ENCODE data around the gene HASPIN. TPM values are rescaled to one million over a fixed set of nuclear protein-coding genes. Genes with fewer than 3 reads are reported as not detected.
A peak's percentile ranks its signal among the peaks of the same experiment; 100 is the strongest.

The HASPIN gene
- total RNA-seq, 1 experiment from 2014 or later: 30.0 TPM

- TF ChIP-seq ATF2 (CRISPR knock-in tag; IDR thresholded peaks at IDR 0.05; ENCODE audit: borderline replicate concordance, low read depth): no peak
- TF ChIP-seq ATF1 (CRISPR knock-in tag; IDR thresholded peaks at IDR 0.05): no peak
- TF ChIP-seq FOXK1 (CRISPR knock-in tag; IDR thresholded peaks at IDR 0.05): no peak
- TF ChIP-seq FOXP1 (CRISPR knock-in tag; IDR thresholded peaks at IDR 0.05; ENCODE audit: borderline replicate concordance): no peak
Measured at GRCh38 chr17:3768769-3769168, 45.1 kb downstream of the HASPIN start (continued).

DNA sequence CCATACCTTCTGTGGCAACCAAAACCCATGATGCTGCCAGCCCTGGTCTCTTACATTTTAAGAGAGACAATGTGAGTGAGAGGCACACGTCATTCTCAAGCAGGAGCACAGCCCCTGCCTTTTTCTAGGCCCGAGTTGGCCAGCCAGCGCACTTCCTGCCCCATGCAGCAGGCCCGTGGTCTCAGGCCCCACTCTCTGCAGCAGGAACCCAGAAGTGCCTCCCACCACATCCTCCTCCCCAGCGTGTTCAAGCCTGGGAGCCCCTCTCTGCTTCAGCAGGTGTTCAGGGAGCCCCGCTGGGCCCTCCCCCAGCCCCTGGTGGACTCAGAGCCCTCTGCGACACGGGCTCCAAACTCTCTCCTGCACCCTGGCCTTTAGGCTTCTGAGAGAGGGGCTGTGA lies 46.8 kb downstream of the HASPIN start:
- CTCF ChIA-PET: interaction anchor here (1.0 to 7.5 kb wide), 5 partner anchors 32 to 144 kb away, joined by 3 to 125 read pairs (median 3); partner anchors contain the start of gene NCBP3
- Mint-ChIP-seq H3K9me3 (peaks cover 12% of the 10 kb centered on the region), H3K4me1 (peaks cover 15% of the 10 kb centered on the region), H3K27ac (no peak overlapping the region), H3K36me3 (peaks cover 4% of the 10 kb centered on the region; the same call in 1 of the 2 replicates), H3K4me3 (no peak overlapping the region), H3K27me3 (ENCODE audit: low read depth) (no peaks in the 10 kb centered on the region; the same call in 1 of the 2 replicates)
- TF ChIP-seq ZNF396 (CRISPR knock-in tag; IDR thresholded peaks at IDR 0.05; ENCODE audit: borderline replicate concordance): no peak
- TF ChIP-seq FOXJ3 (CRISPR knock-in tag; IDR thresholded peaks at IDR 0.05; ENCODE audit: borderline replicate concordance): no peak
- TF ChIP-seq TP53 (CRISPR knock-in tag; IDR thresholded peaks at IDR 0.05): no peak
- DNase-seq (ENCODE audit: low spot score) (no peak), ATAC-seq (no peak)
- POLR2A ChIA-PET: no interaction called here

- Mint-ChIP-seq H3K27ac (peak overlapping the region; percentile 9; the same call in 1 of the 2 replicates), H3K9me3 (peaks cover 12% of the 10 kb centered on the region), H3K4me1 (peaks cover 15% of the 10 kb centered on the region), H3K36me3 (peaks cover 4% of the 10 kb centered on the region; the same call in 1 of the 2 replicates), H3K4me3 (no peak overlapping the region), H3K27me3 (ENCODE audit: low read depth) (no peaks in the 10 kb centered on the region; the same call in 1 of the 2 replicates)
- POLR2A ChIA-PET: interaction anchor here (0.7 kb wide), 1 partner anchor 331 kb away, joined by 6 read pairs; no protein-coding TSS in a partner anchor
- ATAC-seq (no peak), DNase-seq (ENCODE audit: low spot score) (no peak)
- CTCF ChIA-PET: interaction anchor here (0.8 to 7.5 kb wide), 3 partner anchors 32 to 73 kb away, joined by 5 to 125 read pairs (median 6); no protein-coding TSS in a partner anchor
- TF ChIP-seq ZBTB21 (CRISPR knock-in tag; IDR thresholded peaks at IDR 0.05; ENCODE audit: borderline replicate concordance) (no peak), NFYB (CRISPR knock-in tag; conservative IDR thresholded peaks at IDR 0.05; ENCODE audit: low read depth) (no peak), ZNF121 (CRISPR knock-in tag; IDR thresholded peaks at IDR 0.05) (no peak), CREB1 (CRISPR knock-in tag; IDR thresholded peaks at IDR 0.05) (no peak), USF2 (CRISPR knock-in tag; IDR thresholded peaks at IDR 0.05) (no peak), ZBTB43 (CRISPR knock-in tag; IDR thresholded peaks at IDR 0.05) (no peak), ESRRA (CRISPR knock-in tag; IDR thresholded peaks at IDR 0.05; ENCODE audit: borderline replicate concordance) (no peak), ATF1 (CRISPR knock-in tag; IDR thresholded peaks at IDR 0.05) (no peak), E2F4 (CRISPR knock-in tag; IDR thresholded peaks at IDR 0.05; ENCODE audit: borderline replicate concordance, low read depth) (no peak), KAT7 (CRISPR knock-in tag; IDR thresholded peaks at IDR 0.05; ENCODE audit: borderline replicate concordance) (no peak), NR3C1 (CRISPR knock-in tag; conservative IDR thresholded peaks at IDR 0.05; ENCODE audit: low read depth) (no peak)
- TF ChIP-seq, protein P1, sequence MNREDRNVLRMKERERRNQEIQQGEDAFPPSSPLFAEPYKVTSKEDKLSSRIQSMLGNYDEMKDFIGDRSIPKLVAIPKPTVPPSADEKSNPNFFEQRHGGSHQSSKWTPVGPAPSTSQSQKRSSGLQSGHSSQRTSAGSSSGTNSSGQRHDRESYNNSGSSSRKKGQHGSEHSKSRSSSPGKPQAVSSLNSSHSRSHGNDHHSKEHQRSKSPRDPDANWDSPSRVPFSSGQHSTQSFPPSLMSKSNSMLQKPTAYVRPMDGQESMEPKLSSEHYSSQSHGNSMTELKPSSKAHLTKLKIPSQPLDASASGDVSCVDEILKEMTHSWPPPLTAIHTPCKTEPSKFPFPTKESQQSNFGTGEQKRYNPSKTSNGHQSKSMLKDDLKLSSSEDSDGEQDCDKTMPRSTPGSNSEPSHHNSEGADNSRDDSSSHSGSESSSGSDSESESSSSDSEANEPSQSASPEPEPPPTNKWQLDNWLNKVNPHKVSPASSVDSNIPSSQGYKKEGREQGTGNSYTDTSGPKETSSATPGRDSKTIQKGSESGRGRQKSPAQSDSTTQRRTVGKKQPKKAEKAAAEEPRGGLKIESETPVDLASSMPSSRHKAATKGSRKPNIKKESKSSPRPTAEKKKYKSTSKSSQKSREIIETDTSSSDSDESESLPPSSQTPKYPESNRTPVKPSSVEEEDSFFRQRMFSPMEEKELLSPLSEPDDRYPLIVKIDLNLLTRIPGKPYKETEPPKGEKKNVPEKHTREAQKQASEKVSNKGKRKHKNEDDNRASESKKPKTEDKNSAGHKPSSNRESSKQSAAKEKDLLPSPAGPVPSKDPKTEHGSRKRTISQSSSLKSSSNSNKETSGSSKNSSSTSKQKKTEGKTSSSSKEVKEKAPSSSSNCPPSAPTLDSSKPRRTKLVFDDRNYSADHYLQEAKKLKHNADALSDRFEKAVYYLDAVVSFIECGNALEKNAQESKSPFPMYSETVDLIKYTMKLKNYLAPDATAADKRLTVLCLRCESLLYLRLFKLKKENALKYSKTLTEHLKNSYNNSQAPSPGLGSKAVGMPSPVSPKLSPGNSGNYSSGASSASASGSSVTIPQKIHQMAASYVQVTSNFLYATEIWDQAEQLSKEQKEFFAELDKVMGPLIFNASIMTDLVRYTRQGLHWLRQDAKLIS (CRISPR knock-in tag; IDR thresholded peaks at IDR 0.05; ENCODE audit: borderline replicate concordance): no peak
- TF ChIP-seq, protein P2, sequence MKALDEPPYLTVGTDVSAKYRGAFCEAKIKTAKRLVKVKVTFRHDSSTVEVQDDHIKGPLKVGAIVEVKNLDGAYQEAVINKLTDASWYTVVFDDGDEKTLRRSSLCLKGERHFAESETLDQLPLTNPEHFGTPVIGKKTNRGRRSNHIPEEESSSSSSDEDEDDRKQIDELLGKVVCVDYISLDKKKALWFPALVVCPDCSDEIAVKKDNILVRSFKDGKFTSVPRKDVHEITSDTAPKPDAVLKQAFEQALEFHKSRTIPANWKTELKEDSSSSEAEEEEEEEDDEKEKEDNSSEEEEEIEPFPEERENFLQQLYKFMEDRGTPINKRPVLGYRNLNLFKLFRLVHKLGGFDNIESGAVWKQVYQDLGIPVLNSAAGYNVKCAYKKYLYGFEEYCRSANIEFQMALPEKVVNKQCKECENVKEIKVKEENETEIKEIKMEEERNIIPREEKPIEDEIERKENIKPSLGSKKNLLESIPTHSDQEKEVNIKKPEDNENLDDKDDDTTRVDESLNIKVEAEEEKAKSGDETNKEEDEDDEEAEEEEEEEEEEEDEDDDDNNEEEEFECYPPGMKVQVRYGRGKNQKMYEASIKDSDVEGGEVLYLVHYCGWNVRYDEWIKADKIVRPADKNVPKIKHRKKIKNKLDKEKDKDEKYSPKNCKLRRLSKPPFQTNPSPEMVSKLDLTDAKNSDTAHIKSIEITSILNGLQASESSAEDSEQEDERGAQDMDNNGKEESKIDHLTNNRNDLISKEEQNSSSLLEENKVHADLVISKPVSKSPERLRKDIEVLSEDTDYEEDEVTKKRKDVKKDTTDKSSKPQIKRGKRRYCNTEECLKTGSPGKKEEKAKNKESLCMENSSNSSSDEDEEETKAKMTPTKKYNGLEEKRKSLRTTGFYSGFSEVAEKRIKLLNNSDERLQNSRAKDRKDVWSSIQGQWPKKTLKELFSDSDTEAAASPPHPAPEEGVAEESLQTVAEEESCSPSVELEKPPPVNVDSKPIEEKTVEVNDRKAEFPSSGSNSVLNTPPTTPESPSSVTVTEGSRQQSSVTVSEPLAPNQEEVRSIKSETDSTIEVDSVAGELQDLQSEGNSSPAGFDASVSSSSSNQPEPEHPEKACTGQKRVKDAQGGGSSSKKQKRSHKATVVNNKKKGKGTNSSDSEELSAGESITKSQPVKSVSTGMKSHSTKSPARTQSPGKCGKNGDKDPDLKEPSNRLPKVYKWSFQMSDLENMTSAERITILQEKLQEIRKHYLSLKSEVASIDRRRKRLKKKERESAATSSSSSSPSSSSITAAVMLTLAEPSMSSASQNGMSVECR (CRISPR knock-in tag; IDR thresholded peaks at IDR 0.05; ENCODE audit: borderline replicate concordance): no peak
Measured at GRCh38 chr17:3771140-3771539, 47.4 kb downstream of the HASPIN start.

All from WTC11 (cell line).